Panc1 (cell line): Measurements from ENCODE around the gene ZNF329. TPM values are rescaled to one million over a fixed set of nuclear protein-coding genes. Genes with fewer than 3 reads are reported as not detected.

Experiments
- ATAC-seq: fragments of 200-7000 bp; cut with Tn5 transposase; 2 replicates; pipeline ENCODE4 v1.9.1; 2020; ENCODE audit warnings: mild to moderate bottlenecking, moderate library complexity
- BruUV-seq: library from RNA; stranded (reverse); fragments of 400-500 nt; replicated peaks from 2 replicates; lab custom pipeline; 2021; lab: Mats Ljungman, UMichigan
- CTCF ChIA-PET: fragments of 300-600 bp; sonication (Branson Sonifier 250); formaldehyde crosslinking; loops from one replicate; lab custom pipeline; 2022; ENCODE audit warnings: antibody characterized with exemption; lab: Charles Lee
- POLR2A ChIA-PET: fragments of 300-600 bp; sonication (Branson Sonifier 250); formaldehyde crosslinking; loops from one replicate; lab custom pipeline; 2022; ENCODE audit warnings: antibody characterized with exemption; lab: Charles Lee
- DNase-seq: peaks from one replicate; pipeline ENCODE4 v3.0.0-alpha.2; 2010; ENCODE audit warnings: low read depth, low spot score
- H3K27ac ChIP-seq: 2 replicates; pipeline ENCODE4 v1.5.1; 2011; ENCODE audit warnings: mild to moderate bottlenecking, low read length, inconsistent platforms
- H3K27me3 ChIP-seq: fragments of 200-500 bp; sonication (Bioruptor generic); 2 replicates; pipeline ENCODE4 v1.6.0; 2014; ENCODE audit warnings: low read length, inconsistent platforms; ENCODE audit not compliant: control insufficient read depth, insufficient read depth
- H3K36me3 ChIP-seq: fragments of 200-500 bp; sonication (Bioruptor generic); 2 replicates; pipeline ENCODE4 v1.5.1; 2014; ENCODE audit warnings: inconsistent platforms, mild to moderate bottlenecking, low read length, moderate library complexity; ENCODE audit not compliant: control insufficient read depth, insufficient read depth
- H3K4me1 ChIP-seq: 2 replicates; pipeline ENCODE4 v1.5.1; 2011; ENCODE audit warnings: inconsistent platforms, mild to moderate bottlenecking, low read length, moderate library complexity; ENCODE audit not compliant: control insufficient read depth, insufficient read depth
- H3K4me3 ChIP-seq, 2 experiments: 2 replicates each; pipeline ENCODE4 v1.5.1; 2011 to 2012; ENCODE audit warnings: low read depth in 2 of 2, low read length in 2 of 2, mild to moderate bottlenecking in 2 of 2, inconsistent platforms in 1 of 2, moderate library complexity in 1 of 2
- H3K9me3 ChIP-seq: fragments of 200-500 bp; sonication (Bioruptor generic); 2 replicates; pipeline ENCODE4 v1.5.1; 2014; ENCODE audit warnings: low read depth, mild to moderate bottlenecking, inconsistent platforms, low read length, moderate library complexity; ENCODE audit not compliant: control insufficient read depth, insufficient read depth
- POLR2AphosphoS5 ChIP-seq: IDR thresholded peaks from 2 replicates; pipeline ENCODE4 v1.6.1; 2012; ENCODE audit warnings: mild to moderate bottlenecking, low read depth, low read length, moderate library complexity
- REST ChIP-seq, 2 experiments: IDR thresholded peaks; 2 replicates each; pipeline ENCODE4 v1.6.1; 2011 to 2012; ENCODE audit warnings: low read depth in 2 of 2, control low read depth in 1 of 2, low read length in 1 of 2, mild to moderate bottlenecking in 1 of 2, moderate library complexity in 1 of 2; ENCODE audit not compliant: insufficient read depth in 1 of 2
- SIN3A ChIP-seq: IDR thresholded peaks from 2 replicates; pipeline ENCODE4 v1.6.1; 2012; ENCODE audit warnings: low read depth, mild to moderate bottlenecking, low read length, moderate library complexity, borderline replicate concordance; ENCODE audit not compliant: insufficient read depth
- TCF7L2 ChIP-seq: IDR thresholded peaks from 2 replicates; pipeline ENCODE4 v1.6.1; 2011; ENCODE audit warnings: mild to moderate bottlenecking, low read depth, low read length, inconsistent platforms
- in situ Hi-C: cut with HindIII; loops from 2 replicates; pipeline ENCODE4 v1.10.0; 2016; ENCODE audit warnings: low sequenced_read_pairs, low pct_unique_long_range_greater_than_20kb
- intact Hi-C: fragments of 100-400 bp; cut with micrococcal nuclease; formaldehyde crosslinking; loops from one replicate; pipeline ENCODE4 v1.10.0; 2022; ENCODE audit not compliant: unreplicated experiment
- total RNA-seq: library from RNA; stranded (reverse); gene quantifications from one replicate; pipeline ENCODE4 v1.2.1, GENCODE V29; 2021; ENCODE audit not compliant: unreplicated experiment
- TF ChIP-seq, protein P1 (sequence below): fragments of 450-650 bp; IDR thresholded peaks from 2 replicates; pipeline ENCODE4 v1.5.1; 2017; ENCODE audit warnings: mild to moderate bottlenecking

The ZNF329 gene
- total RNA-seq, 1 experiment from 2014 or later = 12.2 TPM

GRCh38 chr19:58166268-58166667 is 15.7 kb upstream of the ZNF329 start:
- ChIA-PET CTCF (no interaction called here), POLR2A (no interaction called here)
- Histone ChIP-seq H3K27ac (no peak overlapping the region), H3K4me1 (no peaks in the 10 kb centered on the region), H3K9me3 (peaks cover 41% of the 10 kb centered on the region; the same call in 1 of the 2 replicates), H3K4me3 (no peak overlapping the region), H3K27me3 (no peaks in the 10 kb centered on the region), H3K36me3 (no peaks in the 10 kb centered on the region)
- BruUV-seq = no TSS peak
- TF ChIP-seq REST (IDR thresholded peaks at IDR 0.05; ENCODE audit: insufficient read depth in 1 of 2, low read depth in 2 of 2, low read length in 1 of 2) (no peak), TCF7L2 (no peak), SIN3A (no peak), POLR2AphosphoS5 (no peak)
- TF ChIP-seq, protein P1, sequence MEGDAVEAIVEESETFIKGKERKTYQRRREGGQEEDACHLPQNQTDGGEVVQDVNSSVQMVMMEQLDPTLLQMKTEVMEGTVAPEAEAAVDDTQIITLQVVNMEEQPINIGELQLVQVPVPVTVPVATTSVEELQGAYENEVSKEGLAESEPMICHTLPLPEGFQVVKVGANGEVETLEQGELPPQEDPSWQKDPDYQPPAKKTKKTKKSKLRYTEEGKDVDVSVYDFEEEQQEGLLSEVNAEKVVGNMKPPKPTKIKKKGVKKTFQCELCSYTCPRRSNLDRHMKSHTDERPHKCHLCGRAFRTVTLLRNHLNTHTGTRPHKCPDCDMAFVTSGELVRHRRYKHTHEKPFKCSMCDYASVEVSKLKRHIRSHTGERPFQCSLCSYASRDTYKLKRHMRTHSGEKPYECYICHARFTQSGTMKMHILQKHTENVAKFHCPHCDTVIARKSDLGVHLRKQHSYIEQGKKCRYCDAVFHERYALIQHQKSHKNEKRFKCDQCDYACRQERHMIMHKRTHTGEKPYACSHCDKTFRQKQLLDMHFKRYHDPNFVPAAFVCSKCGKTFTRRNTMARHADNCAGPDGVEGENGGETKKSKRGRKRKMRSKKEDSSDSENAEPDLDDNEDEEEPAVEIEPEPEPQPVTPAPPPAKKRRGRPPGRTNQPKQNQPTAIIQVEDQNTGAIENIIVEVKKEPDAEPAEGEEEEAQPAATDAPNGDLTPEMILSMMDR = no peak
- no peak for ATAC-seq
- in situ Hi-C loops = no loop called here
- no peak for DNase-seq
- intact Hi-C loops = no loop called here

DNA sequence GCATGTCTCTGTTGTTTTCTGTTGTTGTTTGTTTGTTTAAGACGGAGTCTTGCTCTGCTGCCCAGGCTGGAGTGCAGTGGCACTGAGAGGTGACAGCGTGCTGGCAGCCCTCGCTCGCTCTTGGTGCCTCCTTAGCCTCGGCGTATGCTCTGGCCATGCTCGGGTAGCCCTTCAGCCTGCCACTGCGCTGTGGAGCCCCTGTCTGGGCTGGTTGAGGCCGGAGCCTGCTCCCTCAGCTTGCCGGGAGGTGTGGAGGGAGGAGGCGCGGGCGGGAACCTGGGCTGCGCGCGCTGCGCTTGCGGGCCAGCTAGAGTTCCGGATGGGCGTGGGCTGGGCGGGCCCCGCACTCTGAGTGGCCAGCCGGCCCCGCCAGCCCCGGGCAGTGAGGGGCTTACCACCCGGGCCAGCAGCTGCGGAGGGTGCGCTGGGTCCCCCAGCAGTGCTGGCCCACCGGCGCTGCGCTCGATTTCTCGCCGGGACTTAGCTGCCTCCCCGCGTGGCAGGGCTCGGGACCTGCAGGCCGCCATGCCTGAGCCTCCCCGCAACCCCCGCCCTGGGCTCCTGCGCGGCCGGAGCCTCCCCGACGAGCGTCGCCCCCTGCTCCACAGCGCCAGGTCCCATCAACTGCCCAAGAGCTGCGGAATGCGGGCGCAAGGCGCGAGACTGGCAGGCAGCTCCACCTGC is 6.6 kb upstream of the ZNF329 start:
- CTCF ChIA-PET = no interaction called here
- no peak for ATAC-seq
- POLR2A ChIA-PET = no interaction called here
- intact Hi-C loops (no loop called here), in situ Hi-C loops (no loop called here)
- H3K9me3 ChIP-seq = peaks cover 10% of the 10 kb centered on the region; the same call in 1 of the 2 replicates
- DNase-seq = no peak
- H3K36me3 ChIP-seq = no peaks in the 10 kb centered on the region
- H3K4me1 ChIP-seq = no peaks in the 10 kb centered on the region
- H3K4me3 ChIP-seq = no peak overlapping the region
- BruUV-seq = no TSS peak
- no peak for TF ChIP-seq SIN3A
- no peak for TF ChIP-seq REST (IDR thresholded peaks at IDR 0.05; ENCODE audit: insufficient read depth in 1 of 2, low read depth in 2 of 2, low read length in 1 of 2)
- TF ChIP-seq, protein P1 = no peak
- TF ChIP-seq TCF7L2 = no peak
- TF ChIP-seq POLR2AphosphoS5 = no peak
- H3K27ac ChIP-seq = no peak overlapping the region
- H3K27me3 ChIP-seq = no peaks in the 10 kb centered on the region
